ENCODE results near the gene AQP2. TPM values are rescaled to one million over a fixed set of nuclear protein-coding genes. Genes with fewer than 3 reads are reported as not detected.

AQP2 gene
- total RNA-seq, 4 donors from 2014 or later = not detected

GRCh38 chr12:49948866-49949845 lies 1.4 kb upstream of the AQP2 start:
- TF ChIP-seq, protein P1, sequence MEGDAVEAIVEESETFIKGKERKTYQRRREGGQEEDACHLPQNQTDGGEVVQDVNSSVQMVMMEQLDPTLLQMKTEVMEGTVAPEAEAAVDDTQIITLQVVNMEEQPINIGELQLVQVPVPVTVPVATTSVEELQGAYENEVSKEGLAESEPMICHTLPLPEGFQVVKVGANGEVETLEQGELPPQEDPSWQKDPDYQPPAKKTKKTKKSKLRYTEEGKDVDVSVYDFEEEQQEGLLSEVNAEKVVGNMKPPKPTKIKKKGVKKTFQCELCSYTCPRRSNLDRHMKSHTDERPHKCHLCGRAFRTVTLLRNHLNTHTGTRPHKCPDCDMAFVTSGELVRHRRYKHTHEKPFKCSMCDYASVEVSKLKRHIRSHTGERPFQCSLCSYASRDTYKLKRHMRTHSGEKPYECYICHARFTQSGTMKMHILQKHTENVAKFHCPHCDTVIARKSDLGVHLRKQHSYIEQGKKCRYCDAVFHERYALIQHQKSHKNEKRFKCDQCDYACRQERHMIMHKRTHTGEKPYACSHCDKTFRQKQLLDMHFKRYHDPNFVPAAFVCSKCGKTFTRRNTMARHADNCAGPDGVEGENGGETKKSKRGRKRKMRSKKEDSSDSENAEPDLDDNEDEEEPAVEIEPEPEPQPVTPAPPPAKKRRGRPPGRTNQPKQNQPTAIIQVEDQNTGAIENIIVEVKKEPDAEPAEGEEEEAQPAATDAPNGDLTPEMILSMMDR (IDR thresholded peaks at IDR 0.05) = no peak
- TF ChIP-seq POLR2A (IDR thresholded peaks at IDR 0.05) = no peak
- peak in 1 of 3 donors; percentile 23 for DNase-seq

DNA sequence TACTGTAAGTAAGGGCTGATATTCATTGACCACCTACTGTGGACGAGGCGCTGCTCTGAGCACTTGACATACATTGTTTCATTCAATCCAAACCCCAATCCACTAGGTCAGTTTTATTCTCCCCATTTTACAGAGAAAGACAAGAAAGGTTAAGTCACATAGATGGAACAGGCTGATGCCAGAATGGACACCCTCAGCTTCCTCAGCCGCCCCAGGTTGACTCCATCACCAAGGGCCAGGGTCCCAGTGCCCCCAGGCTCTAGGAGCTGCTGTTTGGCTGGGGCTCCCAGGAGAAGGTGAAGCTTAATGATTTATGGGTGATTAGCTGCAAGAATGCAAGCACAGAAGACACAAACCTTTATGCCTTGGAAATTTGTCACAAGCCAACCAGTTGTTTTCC lies 671 bp upstream of the AQP2 start:
- Histone ChIP-seq H3K9me3 (no peaks in the 10 kb centered on the region), H3K4me3 (no peak overlapping the region), H3K36me3 (no peaks in the 10 kb centered on the region), H3K27me3 (no peaks in the 10 kb centered on the region), H3K27ac (no peak overlapping the region), H3K4me1 (no peaks in the 10 kb centered on the region)
- DNase-seq = peak in 1 of 3 donors; percentile 35
- TF ChIP-seq, protein P1 (IDR thresholded peaks at IDR 0.05) = no peak
- TF ChIP-seq POLR2A (IDR thresholded peaks at IDR 0.05) = no peak

More at GRCh38 chr12:49948866-49949845, 1.4 kb upstream of the AQP2 start:
- no peak overlapping the region for H3K4me3 ChIP-seq
- no peaks in the 10 kb centered on the region for H3K27me3 ChIP-seq
- H3K4me1 ChIP-seq = no peaks in the 10 kb centered on the region
- no peaks in the 10 kb centered on the region for H3K9me3 ChIP-seq
- no peak overlapping the region for H3K27ac ChIP-seq
- H3K36me3 ChIP-seq = no peaks in the 10 kb centered on the region

- Histone ChIP-seq H3K27me3 (peaks cover 0 to 4% of the 10 kb centered on the region in 2 donors), H3K4me3 (no peak overlapping the region), H3K9me3 (no peaks in the 10 kb centered on the region), H3K4me1 (no peaks in the 10 kb centered on the region), H3K27ac (no peak overlapping the region), H3K36me3 (no peaks in the 10 kb centered on the region)
- TF ChIP-seq, protein P1 (IDR thresholded peaks at IDR 0.05) = no peak
- no peak for TF ChIP-seq POLR2A (IDR thresholded peaks at IDR 0.05)
- DNase-seq = peak in 2 of 3 donors; percentile 21 to 34
Measured at GRCh38 chr12:49951411-49952240, 1.1 kb downstream of the AQP2 start.

DNA sequence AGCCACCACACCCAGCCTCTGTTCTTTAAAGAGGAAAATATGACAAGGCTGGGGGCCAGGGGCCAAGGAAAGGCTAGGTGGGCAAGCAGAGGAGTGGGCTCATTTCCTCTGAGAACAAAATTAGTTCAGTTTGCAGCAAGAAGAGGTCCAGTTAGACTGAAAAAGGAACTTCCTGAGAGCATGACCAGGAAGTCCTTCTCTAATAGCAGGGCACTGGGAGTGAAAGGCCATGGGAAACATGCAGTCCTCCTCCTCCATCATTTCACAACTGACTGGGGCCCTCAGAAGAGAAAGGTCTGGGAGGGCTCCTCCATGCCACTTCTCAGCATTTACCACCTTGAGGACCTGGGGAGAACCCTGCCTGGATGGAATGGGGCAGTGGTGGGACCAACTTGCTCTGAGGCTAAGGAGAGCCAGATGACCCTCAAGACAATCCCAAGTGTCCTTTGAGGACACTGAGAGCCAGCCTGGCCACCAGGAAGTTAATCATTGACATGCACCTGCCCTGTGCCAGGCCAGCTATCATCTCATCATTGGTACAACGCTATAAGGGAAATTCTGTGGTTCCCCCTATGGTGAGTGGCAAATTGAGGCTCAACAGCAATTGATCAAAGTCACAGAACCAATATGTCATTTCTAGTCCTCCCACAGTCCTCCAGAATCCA lies 2.0 kb downstream of the AQP2 start:
- H3K4me3 ChIP-seq = no peak overlapping the region
- TF ChIP-seq, protein P1 (IDR thresholded peaks at IDR 0.05) = no peak
- no peak for TF ChIP-seq POLR2A (IDR thresholded peaks at IDR 0.05)
- H3K4me1 ChIP-seq = no peaks in the 10 kb centered on the region
- H3K36me3 ChIP-seq = no peaks in the 10 kb centered on the region
- peaks cover 0 to 4% of the 10 kb centered on the region in 2 donors for H3K27me3 ChIP-seq
- peak in 1 of 3 donors; percentile 6 for DNase-seq
- no peak overlapping the region for H3K27ac ChIP-seq
- no peaks in the 10 kb centered on the region for H3K9me3 ChIP-seq

- peak in 1 of 3 donors; percentile 19 for DNase-seq
- Histone ChIP-seq H3K9me3 (no peaks in the 10 kb centered on the region), H3K27ac (no peak overlapping the region), H3K4me1 (no peaks in the 10 kb centered on the region), H3K27me3 (peaks cover 0 to 4% of the 10 kb centered on the region in 2 donors), H3K4me3 (no peak overlapping the region), H3K36me3 (no peaks in the 10 kb centered on the region)
- TF ChIP-seq, protein P1 (IDR thresholded peaks at IDR 0.05) = no peak
- TF ChIP-seq POLR2A (IDR thresholded peaks at IDR 0.05) = no peak
Measured at GRCh38 chr12:49953151-49953550, 2.6 kb downstream of the AQP2 start.
